GOT3 (cell line): ENCODE measurements around the gene TCL1B.
"Not testable (repeated sequence)": the region's sequence is repeated elsewhere in the genome, so short reads cannot be mapped to it uniquely, and the experiment has no call there.

ENCODE experiments used
- DNase-seq: peaks from one replicate; lab custom pipeline; 2025; ENCODE audit warnings: mixed read lengths; lab: John Stamatoyannopoulos, UW

TCL1B gene, protein sequence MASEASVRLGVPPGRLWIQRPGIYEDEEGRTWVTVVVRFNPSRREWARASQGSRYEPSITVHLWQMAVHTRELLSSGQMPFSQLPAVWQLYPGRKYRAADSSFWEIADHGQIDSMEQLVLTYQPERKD

DNA sequence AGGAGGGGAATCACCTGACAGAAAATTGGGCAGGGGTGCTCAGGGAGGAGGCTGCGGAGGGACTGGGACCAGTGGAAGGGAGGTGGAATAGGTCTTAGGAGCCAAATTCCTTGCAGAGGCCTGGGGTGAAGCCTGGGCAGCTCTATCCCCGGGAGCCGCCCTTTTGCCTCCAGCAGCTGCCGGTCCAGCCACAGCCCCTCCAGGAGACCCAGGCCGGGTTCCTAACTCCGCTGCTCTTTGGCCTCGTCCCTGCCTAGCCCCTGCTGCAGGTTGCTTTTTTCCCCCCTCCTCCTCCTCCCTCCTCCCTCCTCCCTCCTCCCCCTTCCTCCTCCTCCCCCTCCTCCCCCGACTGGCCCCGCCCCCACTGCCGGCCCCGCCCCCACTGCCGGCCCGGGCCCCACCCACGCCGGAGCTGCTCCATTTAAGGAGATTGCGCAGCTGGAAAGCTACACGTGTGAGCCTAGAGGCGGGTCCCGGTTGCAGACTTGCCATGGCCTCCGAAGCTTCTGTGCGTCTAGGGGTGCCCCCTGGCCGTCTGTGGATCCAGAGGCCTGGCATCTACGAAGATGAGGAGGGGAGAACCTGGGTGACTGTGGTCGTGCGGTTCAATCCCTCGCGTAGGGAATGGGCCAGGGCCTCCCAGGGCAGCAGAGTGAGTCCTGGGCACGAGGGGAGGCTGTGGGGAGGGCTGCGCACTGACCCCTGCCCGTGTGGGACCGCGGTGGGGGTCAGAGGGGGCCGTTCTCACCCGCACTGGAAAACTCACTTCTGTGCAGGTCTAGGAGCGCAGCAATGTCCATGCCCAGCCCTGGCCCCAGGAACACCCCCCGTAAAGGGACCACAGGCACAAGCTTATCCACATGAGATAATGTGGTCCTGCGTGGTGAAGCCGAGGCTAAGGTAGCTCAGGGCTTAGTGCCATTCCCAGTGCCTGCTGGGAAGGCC is at the start of gene TCL1B:
TSS of gene TCL1B (plus strand) at position 449 of the 945 bp plus-strand sequence. CDS start at position 491, 42 bp downstream.
- no peak for DNase-seq

- DNase-seq: no peak
Measured at GRCh38 chr14:95644981-95645380, 41.2 kb upstream of the TCL1B start.

GRCh38 chr14:95645389-95645996 is 40.7 kb upstream of the TCL1B start:
- no peak for DNase-seq

GRCh38 chr14:95647926-95648325 is 38.3 kb upstream of the TCL1B start:
- no peak for DNase-seq

DNA sequence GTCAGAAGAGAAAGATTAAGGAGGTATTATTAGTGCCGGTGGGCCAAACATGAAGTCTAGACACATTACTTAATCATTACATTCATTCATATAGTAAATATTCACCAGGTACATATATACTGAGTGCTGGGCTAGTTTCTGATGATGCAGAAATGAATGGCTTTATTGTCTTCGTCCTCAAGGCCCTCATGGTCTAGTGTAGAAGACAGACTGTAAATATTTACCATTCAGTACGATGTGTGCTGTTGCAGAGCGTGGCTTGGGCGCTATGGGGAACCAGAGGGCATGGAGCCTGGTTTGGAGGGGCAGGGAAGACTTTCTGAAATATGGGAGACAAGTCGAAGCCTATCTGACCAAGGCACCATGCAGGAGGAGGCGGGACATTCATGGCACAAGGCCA is 37.0 kb upstream of the TCL1B start:
- DNase-seq: no peak

GRCh38 chr14:95651028-95651427 is 35.2 kb upstream of the TCL1B start:
- no peak for DNase-seq

- DNase-seq: no peak
Measured at GRCh38 chr14:95651821-95652583, 34.2 kb upstream of the TCL1B start.

GRCh38 chr14:95652690-95653089 is 33.5 kb upstream of the TCL1B start:
- no peak for DNase-seq

GRCh38 chr14:95655461-95655860 is 30.8 kb upstream of the TCL1B start:
- DNase-seq: no peak

- no peak for DNase-seq
Measured at GRCh38 chr14:95656634-95657033, 29.6 kb upstream of the TCL1B start.

- no peak for DNase-seq
Measured at GRCh38 chr14:95657454-95657853, 28.8 kb upstream of the TCL1B start.

DNA sequence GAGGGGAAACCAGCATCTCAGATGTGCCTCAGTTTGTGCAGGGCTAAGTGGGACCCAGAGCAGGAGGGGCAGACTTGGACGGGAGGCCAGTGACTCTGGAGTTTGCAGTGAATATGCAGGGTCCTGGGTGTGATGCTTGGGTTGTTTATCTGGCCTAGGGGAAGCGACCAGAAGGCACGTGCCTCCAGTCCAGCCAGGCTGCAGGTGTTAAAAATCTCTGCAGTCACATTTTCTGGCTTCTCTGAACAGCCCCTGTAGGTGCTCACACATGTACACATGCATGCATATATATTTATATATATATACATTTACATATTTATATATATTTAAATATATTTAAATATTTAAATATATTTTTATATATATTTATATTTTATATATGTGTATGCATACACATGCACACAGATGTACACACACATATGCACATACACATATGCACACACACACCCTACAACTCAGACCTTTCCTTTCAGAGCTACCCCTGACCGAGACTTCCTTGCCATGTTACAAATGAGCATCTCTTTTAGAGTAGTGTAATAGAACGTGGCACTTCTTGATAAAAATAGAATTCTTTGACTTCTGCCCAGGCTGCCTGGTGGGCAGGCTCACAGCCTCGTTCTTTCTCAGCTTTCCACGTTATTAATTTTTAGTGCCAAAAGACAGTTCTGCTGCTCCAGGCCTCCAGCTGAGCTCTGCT is 26.8 kb upstream of the TCL1B start:
- no peak for DNase-seq

DNA sequence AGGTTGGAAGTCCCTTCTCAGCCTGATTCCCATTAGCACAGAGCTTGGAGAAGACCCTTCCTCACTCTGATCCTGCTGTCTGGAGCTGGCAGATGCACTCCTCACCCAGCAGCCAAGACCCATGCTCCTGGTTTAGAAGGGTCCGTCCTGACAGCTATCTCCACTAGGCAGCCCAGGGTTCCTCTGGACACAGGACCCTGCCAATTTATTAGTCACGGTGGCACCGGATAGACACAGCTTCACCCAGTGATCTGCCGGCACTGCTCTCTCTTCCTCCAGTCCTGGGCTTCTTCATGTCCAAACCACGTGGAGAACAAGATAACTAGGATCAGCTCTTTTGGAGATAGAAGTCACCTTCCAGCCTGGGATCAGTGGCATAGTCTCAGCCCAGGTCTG is 26.2 kb upstream of the TCL1B start:
- no peak for DNase-seq

DNA sequence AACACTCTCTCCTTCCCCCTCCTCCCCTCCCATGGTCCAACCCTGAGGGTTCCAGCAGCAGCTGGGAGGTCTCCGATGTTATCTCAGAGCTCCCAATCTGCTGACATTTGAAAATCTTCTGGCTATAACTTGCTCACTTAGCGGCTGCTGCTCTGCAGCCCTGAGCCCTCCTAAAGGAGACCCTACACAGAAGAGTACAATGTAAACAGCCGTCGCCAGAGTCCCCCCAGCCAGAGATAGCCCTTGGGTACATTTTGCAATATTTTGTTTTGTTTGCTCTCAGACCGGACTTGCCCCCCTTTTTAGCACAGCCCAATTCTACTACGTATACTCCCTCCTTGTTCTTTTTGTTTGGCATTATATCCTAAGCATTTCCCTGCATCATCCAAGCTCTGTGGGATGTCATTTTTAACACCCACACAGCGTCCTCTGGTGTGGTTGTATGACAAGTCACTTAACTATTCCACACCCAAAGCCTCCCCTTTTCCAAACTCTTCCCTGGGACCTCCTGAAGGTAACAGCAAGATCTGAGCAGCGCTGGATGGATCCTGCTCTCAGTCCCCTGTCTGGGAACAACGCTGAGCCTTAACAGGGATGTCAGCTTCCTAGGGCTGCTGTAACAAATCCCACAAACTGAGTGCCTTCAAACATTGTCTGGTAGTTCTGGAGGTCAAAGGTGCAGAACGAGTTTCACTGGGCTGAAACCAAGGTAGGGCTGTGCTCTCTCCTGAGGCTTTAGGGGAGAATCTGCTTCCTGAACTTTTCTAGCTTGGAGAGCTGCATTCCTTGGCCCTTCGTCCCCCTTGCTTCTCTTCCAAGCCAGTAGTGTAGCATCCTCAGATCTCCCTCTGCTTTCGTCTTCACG is 25.3 kb upstream of the TCL1B start:
- DNase-seq: no peak

DNA sequence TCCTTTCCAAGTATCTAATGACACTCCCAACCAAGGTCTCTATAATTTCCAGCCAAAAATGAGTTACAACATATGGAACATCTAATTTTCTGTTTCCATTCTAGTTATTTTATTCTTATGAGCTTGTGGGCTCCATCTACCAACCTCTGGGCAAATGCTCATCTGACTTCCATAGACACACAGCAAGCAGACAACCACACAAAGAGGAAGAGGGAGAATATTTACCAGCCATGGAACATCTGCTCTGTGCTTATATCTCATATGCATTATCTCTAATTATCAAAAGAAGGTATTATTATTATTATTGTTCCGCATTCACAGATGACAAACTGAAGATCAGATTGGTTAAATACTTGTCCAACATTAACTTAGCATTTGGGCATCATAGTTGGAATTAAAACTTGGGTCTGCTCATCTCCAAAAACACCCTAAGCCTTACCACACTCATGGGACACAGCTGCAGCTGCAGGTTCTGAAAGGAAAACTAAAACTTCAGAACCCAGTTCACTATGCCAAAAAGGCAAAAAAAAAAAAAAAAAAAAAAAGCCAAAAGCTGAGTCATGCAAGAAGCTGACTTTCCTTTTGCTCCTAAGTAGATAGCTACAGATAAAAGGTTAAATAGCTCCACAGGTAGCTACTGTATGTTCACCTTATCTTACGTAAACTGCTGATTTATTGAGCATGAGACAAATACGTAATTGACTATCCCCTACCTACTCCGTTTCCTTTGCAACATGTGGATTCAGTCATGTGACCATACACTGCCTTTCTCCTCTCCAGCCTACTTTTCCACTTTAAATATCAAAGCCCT is 23.6 kb upstream of the TCL1B start:
- no peak for DNase-seq

- DNase-seq: no peak
Measured at GRCh38 chr14:95663226-95663797, 22.9 kb upstream of the TCL1B start.

GRCh38 chr14:95664066-95664465 is 22.2 kb upstream of the TCL1B start:
- no peak for DNase-seq

GRCh38 chr14:95664546-95664945 is 21.7 kb upstream of the TCL1B start:
- no peak for DNase-seq

DNA sequence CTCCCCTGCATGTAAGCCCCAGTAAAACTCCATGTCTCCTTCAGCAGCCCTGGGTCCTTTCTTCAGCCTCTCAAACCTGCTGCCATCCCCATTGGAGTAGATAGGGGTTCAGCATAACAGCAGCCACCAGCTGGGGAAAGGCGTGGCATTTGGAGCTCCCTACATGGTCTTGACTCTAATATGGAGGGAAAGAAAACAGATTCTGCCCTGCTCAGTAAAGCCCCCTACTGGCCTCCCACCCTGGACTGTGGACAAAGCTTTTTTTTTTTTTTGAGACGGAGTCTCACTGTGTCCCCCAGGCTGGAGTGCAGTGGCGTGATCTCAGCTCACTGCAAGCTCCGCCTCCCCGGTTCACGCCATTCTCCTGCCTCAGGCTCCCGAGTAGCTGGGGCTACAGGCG is 20.7 kb upstream of the TCL1B start:
- not testable (repeated sequence) for DNase-seq
